ENCODE data around the gene PLSCR1.
A peak's percentile ranks its signal among the peaks of the same experiment; 100 is the strongest.

DNA sequence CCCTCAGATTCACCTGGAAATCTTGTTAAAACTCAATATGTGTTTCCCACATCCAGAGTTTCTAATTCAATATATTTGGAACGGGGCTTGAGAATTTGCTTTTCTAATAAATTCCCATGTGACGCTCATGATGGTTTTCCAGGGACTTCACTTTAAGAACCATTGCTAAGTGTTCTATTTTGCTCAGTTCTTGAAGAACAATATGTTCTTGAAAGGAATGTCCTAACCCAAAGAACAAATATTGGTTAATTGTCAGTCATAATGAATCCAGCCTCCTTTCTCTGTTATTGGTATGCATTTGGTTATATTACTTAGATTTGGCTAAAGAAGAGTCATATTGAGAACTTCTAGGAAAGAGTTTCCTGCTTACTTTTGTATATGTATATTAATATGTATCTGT, 70.7 kb downstream of the PLSCR1 start:
- TF ChIP-seq, protein P1, sequence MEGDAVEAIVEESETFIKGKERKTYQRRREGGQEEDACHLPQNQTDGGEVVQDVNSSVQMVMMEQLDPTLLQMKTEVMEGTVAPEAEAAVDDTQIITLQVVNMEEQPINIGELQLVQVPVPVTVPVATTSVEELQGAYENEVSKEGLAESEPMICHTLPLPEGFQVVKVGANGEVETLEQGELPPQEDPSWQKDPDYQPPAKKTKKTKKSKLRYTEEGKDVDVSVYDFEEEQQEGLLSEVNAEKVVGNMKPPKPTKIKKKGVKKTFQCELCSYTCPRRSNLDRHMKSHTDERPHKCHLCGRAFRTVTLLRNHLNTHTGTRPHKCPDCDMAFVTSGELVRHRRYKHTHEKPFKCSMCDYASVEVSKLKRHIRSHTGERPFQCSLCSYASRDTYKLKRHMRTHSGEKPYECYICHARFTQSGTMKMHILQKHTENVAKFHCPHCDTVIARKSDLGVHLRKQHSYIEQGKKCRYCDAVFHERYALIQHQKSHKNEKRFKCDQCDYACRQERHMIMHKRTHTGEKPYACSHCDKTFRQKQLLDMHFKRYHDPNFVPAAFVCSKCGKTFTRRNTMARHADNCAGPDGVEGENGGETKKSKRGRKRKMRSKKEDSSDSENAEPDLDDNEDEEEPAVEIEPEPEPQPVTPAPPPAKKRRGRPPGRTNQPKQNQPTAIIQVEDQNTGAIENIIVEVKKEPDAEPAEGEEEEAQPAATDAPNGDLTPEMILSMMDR (IDR thresholded peaks at IDR 0.05): no peak
- TF ChIP-seq POLR2A (IDR thresholded peaks at IDR 0.05) (no peak), POLR2AphosphoS5 (IDR thresholded peaks at IDR 0.05) (peak; percentile 15)
